ENCODE data around the gene RTCB.

DNA sequence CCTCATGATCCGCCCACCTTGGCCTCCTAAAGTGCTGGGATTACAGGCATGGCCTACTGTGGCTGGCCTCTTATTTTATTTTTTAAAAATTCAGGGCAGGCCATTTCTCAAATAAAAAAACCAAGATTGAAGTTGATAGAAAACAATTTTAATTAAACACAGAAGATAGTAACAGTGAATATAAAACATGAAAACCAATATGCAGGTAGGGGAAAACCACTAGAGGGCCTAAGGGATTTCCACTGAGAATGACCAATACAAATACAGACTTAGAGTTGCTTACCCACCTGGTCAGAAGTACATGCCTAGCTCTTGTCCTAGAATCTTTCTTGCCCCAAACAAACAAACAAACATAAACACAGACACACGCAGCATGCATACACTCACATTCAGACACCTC lies 1.7 kb upstream of the RTCB start:
- TF ChIP-seq, protein P1, sequence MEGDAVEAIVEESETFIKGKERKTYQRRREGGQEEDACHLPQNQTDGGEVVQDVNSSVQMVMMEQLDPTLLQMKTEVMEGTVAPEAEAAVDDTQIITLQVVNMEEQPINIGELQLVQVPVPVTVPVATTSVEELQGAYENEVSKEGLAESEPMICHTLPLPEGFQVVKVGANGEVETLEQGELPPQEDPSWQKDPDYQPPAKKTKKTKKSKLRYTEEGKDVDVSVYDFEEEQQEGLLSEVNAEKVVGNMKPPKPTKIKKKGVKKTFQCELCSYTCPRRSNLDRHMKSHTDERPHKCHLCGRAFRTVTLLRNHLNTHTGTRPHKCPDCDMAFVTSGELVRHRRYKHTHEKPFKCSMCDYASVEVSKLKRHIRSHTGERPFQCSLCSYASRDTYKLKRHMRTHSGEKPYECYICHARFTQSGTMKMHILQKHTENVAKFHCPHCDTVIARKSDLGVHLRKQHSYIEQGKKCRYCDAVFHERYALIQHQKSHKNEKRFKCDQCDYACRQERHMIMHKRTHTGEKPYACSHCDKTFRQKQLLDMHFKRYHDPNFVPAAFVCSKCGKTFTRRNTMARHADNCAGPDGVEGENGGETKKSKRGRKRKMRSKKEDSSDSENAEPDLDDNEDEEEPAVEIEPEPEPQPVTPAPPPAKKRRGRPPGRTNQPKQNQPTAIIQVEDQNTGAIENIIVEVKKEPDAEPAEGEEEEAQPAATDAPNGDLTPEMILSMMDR (IDR thresholded peaks at IDR 0.05 in 4 of 5, conservative IDR thresholded peaks at IDR 0.05 in 1 of 5) = no peak
- TF ChIP-seq POLR2A (IDR thresholded peaks at IDR 0.05) = no peak
